ENCODE results near the gene GXYLT1. TPM values are rescaled to one million over a fixed set of nuclear protein-coding genes. Genes with fewer than 3 reads are reported as not detected.
"Not testable (repeated sequence)": the region's sequence is repeated elsewhere in the genome, so short reads cannot be mapped to it uniquely, and the experiment has no call there.

The GXYLT1 gene
- 6.5 TPM for total RNA-seq
- long read RNA-seq, full-length matches to known transcripts = 1 of 2 reads
- long read RNA-seq, partial matches to known transcripts = 0 of 2 reads
- long read RNA-seq, other reads (novel, unspliced or antisense) = 1 of 2 reads

- intact Hi-C loops (cut with DNase I) = loop anchor here (2.0 to 10.0 kb wide), 4 partner anchors 92 to 420 kb away; partner anchors contain the start of genes PPHLN1 and ZCRB1
- peak; percentile 96 for DNase-seq (ENCODE audit: low spot score)
These were observed at the start of gene GXYLT1 for GRCh38 chr12:42144408-42145196. Gene GXYLT1 (minus strand): TSS chr12:42144874. CDS start chr12:42144646, 228 bp downstream.

GRCh38 chr12:42192686-42193085 lies 48.0 kb upstream of the GXYLT1 start:
- intact Hi-C loops (cut with DNase I) = no loop called here
- no peak for DNase-seq (ENCODE audit: low spot score)

GRCh38 chr12:42192258-42192657 lies 47.6 kb upstream of the GXYLT1 start:
- DNase-seq (ENCODE audit: low spot score) = no peak
- intact Hi-C loops (cut with DNase I) = no loop called here

GRCh38 chr12:42190376-42190775 lies 45.7 kb upstream of the GXYLT1 start:
- intact Hi-C loops (cut with DNase I) = no loop called here

GRCh38 chr12:42188275-42188674 lies 43.6 kb upstream of the GXYLT1 start:
- intact Hi-C loops (cut with DNase I); DNase-seq (ENCODE audit: low spot score): not testable (repeated sequence)

More at GRCh38 chr12:42190376-42190775, 45.7 kb upstream of the GXYLT1 start:
- DNase-seq (ENCODE audit: low spot score) = no peak

GRCh38 chr12:42187799-42188198 lies 43.1 kb upstream of the GXYLT1 start:
- no peak for DNase-seq (ENCODE audit: low spot score)
- intact Hi-C loops (cut with DNase I) = no loop called here

GRCh38 chr12:42186793-42187192 lies 42.1 kb upstream of the GXYLT1 start:
- intact Hi-C loops (cut with DNase I) = no loop called here
- no peak for DNase-seq (ENCODE audit: low spot score)

GRCh38 chr12:42182394-42182793 lies 37.7 kb upstream of the GXYLT1 start:
- intact Hi-C loops (cut with DNase I) = no loop called here
- no peak for DNase-seq (ENCODE audit: low spot score)

GRCh38 chr12:42180990-42181596 lies 36.4 kb upstream of the GXYLT1 start:
- intact Hi-C loops (cut with DNase I) = no loop called here
- DNase-seq (ENCODE audit: low spot score) = no peak

- DNase-seq (ENCODE audit: low spot score) = no peak
- intact Hi-C loops (cut with DNase I) = no loop called here
These were observed 33.4 kb upstream of the GXYLT1 start for GRCh38 chr12:42178101-42178500.

- DNase-seq (ENCODE audit: low spot score) = no peak
- intact Hi-C loops (cut with DNase I) = no loop called here
These were observed 30.3 kb upstream of the GXYLT1 start for GRCh38 chr12:42174978-42175377.

GRCh38 chr12:42173961-42174521 lies 29.4 kb upstream of the GXYLT1 start:
- intact Hi-C loops (cut with DNase I) = no loop called here

GRCh38 chr12:42172441-42173210 lies 28.0 kb upstream of the GXYLT1 start:
- intact Hi-C loops (cut with DNase I) = no loop called here
- DNase-seq (ENCODE audit: low spot score) = no peak

More at GRCh38 chr12:42173961-42174521, 29.4 kb upstream of the GXYLT1 start:
- no peak for DNase-seq (ENCODE audit: low spot score)

GRCh38 chr12:42167711-42168110 lies 23.0 kb upstream of the GXYLT1 start:
- DNase-seq (ENCODE audit: low spot score) = no peak
- intact Hi-C loops (cut with DNase I) = no loop called here

- intact Hi-C loops (cut with DNase I) = no loop called here
- no peak for DNase-seq (ENCODE audit: low spot score)
These were observed 21.8 kb upstream of the GXYLT1 start for GRCh38 chr12:42166501-42166900.

GRCh38 chr12:42163913-42164312 lies 19.2 kb upstream of the GXYLT1 start:
- no peak for DNase-seq (ENCODE audit: low spot score)
- intact Hi-C loops (cut with DNase I) = no loop called here

- intact Hi-C loops (cut with DNase I) = no loop called here
- DNase-seq (ENCODE audit: low spot score) = no peak
These were observed 18.3 kb upstream of the GXYLT1 start for GRCh38 chr12:42162965-42163364.

- no peak for DNase-seq (ENCODE audit: low spot score)
- intact Hi-C loops (cut with DNase I) = no loop called here
These were observed 17.5 kb upstream of the GXYLT1 start for GRCh38 chr12:42162193-42162592.

- DNase-seq (ENCODE audit: low spot score) = no peak
- intact Hi-C loops (cut with DNase I) = no loop called here
These were observed 16.9 kb upstream of the GXYLT1 start for GRCh38 chr12:42161529-42161928.

- intact Hi-C loops (cut with DNase I) = no loop called here
These were observed 11.6 kb upstream of the GXYLT1 start for GRCh38 chr12:42156232-42156631.

More at GRCh38 chr12:42156232-42156631, 11.6 kb upstream of the GXYLT1 start:
- DNase-seq (ENCODE audit: low spot score) = no peak

Data from cardiac septum (tissue), 1 donor.